ENCODE data around the gene TTC39B.

- TF ChIP-seq CTCF (IDR thresholded peaks at IDR 0.05) (no peak), POLR2A (IDR thresholded peaks at IDR 0.05) (no peak)
Observed at GRCh38 chr9:15153961-15154360, 153.1 kb downstream of the TTC39B start.

All from heart left ventricle (tissue), 13 donors.